GM23248 (cell line): ENCODE data around the gene SMIM35. TPM values are rescaled to one million over a fixed set of nuclear protein-coding genes. Genes with fewer than 3 reads are reported as not detected.

ENCODE experiments used
- DNase-seq: peaks from one replicate; pipeline ENCODE4 v3.0.0-alpha.2; 2015
- H2AFZ ChIP-seq: fragments of 200-600 bp; sonication (generic); 2 replicates; pipeline ENCODE4 v1.6.1; 2016; ENCODE audit warnings: antibody characterized with exemption
- H3F3A ChIP-seq: fragments of 200-600 bp; sonication (generic); 2 replicates; pipeline ENCODE4 v1.6.1; 2016; ENCODE audit warnings: mild to moderate bottlenecking, antibody characterized with exemption, mixed run types; ENCODE audit not compliant: insufficient read depth
- H3K27ac ChIP-seq: fragments of 200-600 bp; sonication (generic); 2 replicates; pipeline ENCODE4 v1.5.1; 2016; ENCODE audit warnings: mild to moderate bottlenecking
- H3K27me3 ChIP-seq: fragments of 200-600 bp; sonication (generic); replicated peaks from 2 replicates; pipeline ENCODE4 v1.6.1; 2016; ENCODE audit warnings: mild to moderate bottlenecking; ENCODE audit not compliant: insufficient read depth
- H3K36me3 ChIP-seq: fragments of 200-600 bp; sonication (generic); 2 replicates; pipeline ENCODE4 v1.6.1; 2016; ENCODE audit warnings: low read depth, mild to moderate bottlenecking
- H3K4me1 ChIP-seq: fragments of 200-600 bp; sonication (generic); 2 replicates; pipeline ENCODE4 v1.6.1; 2016; ENCODE audit warnings: mild to moderate bottlenecking; ENCODE audit not compliant: insufficient read depth
- H3K4me2 ChIP-seq: fragments of 200-600 bp; sonication (generic); one replicate; pipeline ENCODE4 v1.6.1; 2016; ENCODE audit warnings: mild to moderate bottlenecking; ENCODE audit not compliant: unreplicated experiment
- H3K4me3 ChIP-seq: fragments of 200-600 bp; sonication (generic); 2 replicates; pipeline ENCODE4 v1.5.1; 2016; ENCODE audit warnings: mild to moderate bottlenecking
- H3K79me2 ChIP-seq: fragments of 200-600 bp; sonication (generic); 2 replicates; pipeline ENCODE4 v1.6.1; 2016; ENCODE audit warnings: mild to moderate bottlenecking; ENCODE audit not compliant: insufficient read depth
- H3K9ac ChIP-seq: fragments of 200-600 bp; sonication (generic); 2 replicates; pipeline ENCODE4 v1.6.1; 2016; ENCODE audit warnings: mild to moderate bottlenecking
- H3K9me2 ChIP-seq: fragments of 200-600 bp; sonication (generic); 2 replicates; pipeline ENCODE4 v1.6.1; 2016; ENCODE audit warnings: mixed run types, mild to moderate bottlenecking, moderate library complexity; ENCODE audit not compliant: insufficient read depth
- H3K9me3 ChIP-seq: fragments of 200-600 bp; sonication (generic); one replicate; pipeline ENCODE4 v1.6.1; 2017; ENCODE audit warnings: low read depth
- H4K20me1 ChIP-seq: fragments of 200-600 bp; sonication (generic); 2 replicates; pipeline ENCODE4 v1.6.0; 2016; ENCODE audit not compliant: insufficient read depth
- EZH2 ChIP-seq: fragments of 200-600 bp; sonication (generic); IDR thresholded peaks from 2 replicates; pipeline ENCODE4 v1.6.1; 2018; ENCODE audit warnings: antibody characterized with exemption, mild to moderate bottlenecking; ENCODE audit not compliant: insufficient read depth, poor library complexity, severe bottlenecking
- EZH2phosphoT487 ChIP-seq: fragments of 200-600 bp; sonication (generic); IDR thresholded peaks from 2 replicates; pipeline ENCODE4 v1.6.1; 2018; ENCODE audit warnings: antibody characterized with exemption, moderate library complexity, mild to moderate bottlenecking, low read depth; ENCODE audit not compliant: insufficient read depth
- WGBS, 2 experiments: methylation state at CpG; one replicate each; pipeline ENCODE4 v1.1.6; 2015 to 2017; ENCODE audit warnings: low lambda C conversion rate in 2 of 2, low coverage in 1 of 2; ENCODE audit errors: missing lambda C conversion rate in 2 of 2; 5-methylcytosine and 5-hydroxymethylcytosine counted together
- in situ Hi-C: fragments of 300-500 bp; cut with MboI; formaldehyde crosslinking; loops from 2 replicates; pipeline ENCODE4 v1.15.0; 2020
- polyA plus RNA-seq: library from polyadenylated mRNA; unstranded; fragments of >200 nt; fragmentation: Nextera tagmentation; extraction: Ambion mirVana; gene quantifications from 2 replicates; pipeline ENCODE4 v1.2.1, GENCODE V29; 2016
- total RNA-seq: library from RNA; depleted of rRNA; stranded (reverse); fragments of >200 nt; shearing (Covaris generic); gene quantifications from 2 replicates; pipeline ENCODE4 v1.2.3, GENCODE V29; 2014

SMIM35 gene
- total and polyA plus RNA-seq, 2 experiments from 2014 or later: not detected

DNA sequence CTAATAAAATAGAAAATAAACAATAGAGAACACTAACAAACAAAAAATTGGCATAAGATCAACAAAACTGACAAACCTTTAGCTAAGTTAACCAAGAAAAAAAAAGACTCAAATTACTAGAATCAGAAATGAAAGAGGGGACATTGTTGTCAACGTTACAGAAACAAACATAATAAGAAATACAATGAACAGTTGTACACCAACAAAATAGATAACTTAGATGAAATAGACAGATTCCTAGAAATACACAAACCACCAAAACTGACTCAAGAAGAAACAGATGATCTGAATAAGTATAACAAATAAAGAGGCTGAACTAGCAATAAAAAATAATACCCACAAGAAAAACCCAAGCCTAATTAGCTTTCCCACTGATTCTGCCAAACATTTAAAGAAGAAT lies 44.6 kb downstream of the SMIM35 start:
- Histone ChIP-seq H3K79me2 (no peaks in the 10 kb centered on the region), H3K9me3 (no peaks in the 10 kb centered on the region), H3K4me3 (no peak overlapping the region), H3F3A (no peaks in the 10 kb centered on the region), H2AFZ (no peak overlapping the region), H3K27me3 (peaks cover 15% of the 10 kb centered on the region), H3K9me2 (no peaks in the 10 kb centered on the region), H3K4me1 (no peaks in the 10 kb centered on the region), H4K20me1 (no peaks in the 10 kb centered on the region), H3K4me2 (no peak overlapping the region), H3K9ac (no peak overlapping the region), H3K27ac (no peak overlapping the region), H3K36me3 (no peaks in the 10 kb centered on the region)
- 11 to 38% methylated on average over 1 of the region's 1 CpG for WGBS, 2 experiments
- in situ Hi-C loops: no loop called here
- DNase-seq: no peak
- no peak for TF ChIP-seq EZH2phosphoT487
- TF ChIP-seq EZH2: no peak

DNA sequence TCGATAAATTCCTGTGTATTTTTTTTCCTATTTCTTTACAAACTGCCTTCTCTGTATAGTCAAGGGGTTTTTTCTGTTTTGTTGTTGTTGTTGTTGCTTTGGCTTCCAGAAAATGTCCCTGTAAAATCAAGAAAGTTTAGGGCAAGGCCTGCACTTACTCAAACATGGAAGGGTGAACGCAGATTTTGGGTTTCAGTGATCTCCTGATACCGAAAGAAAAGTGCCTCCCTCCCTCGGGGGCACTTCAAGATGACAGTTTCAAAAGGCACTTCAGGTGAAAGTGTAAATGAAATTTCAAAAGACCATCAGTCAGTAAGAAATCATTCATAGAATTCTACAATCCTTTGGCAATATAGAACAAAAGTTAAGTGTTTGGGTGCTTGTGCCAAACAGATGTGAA lies 53.3 kb downstream of the SMIM35 start:
- H3K9me2 ChIP-seq: no peaks in the 10 kb centered on the region
- peaks cover 4% of the 10 kb centered on the region; the same call in 1 of the 2 replicates for H3K27me3 ChIP-seq
- H3K4me1 ChIP-seq: no peaks in the 10 kb centered on the region
- no peak overlapping the region for H3K4me3 ChIP-seq
- H3K79me2 ChIP-seq: no peaks in the 10 kb centered on the region
- no peak overlapping the region for H3K4me2 ChIP-seq
- H3K36me3 ChIP-seq: no peaks in the 10 kb centered on the region
- no peak overlapping the region for H3K9ac ChIP-seq
- no peak overlapping the region for H3K27ac ChIP-seq
- no peak overlapping the region for H2AFZ ChIP-seq
- 27 to 42% methylated on average over 4 of the region's 4 CpGs for WGBS, 2 experiments
- no peak for DNase-seq
- H4K20me1 ChIP-seq: no peaks in the 10 kb centered on the region
- TF ChIP-seq EZH2phosphoT487 (no peak), EZH2 (no peak)
- H3F3A ChIP-seq: no peaks in the 10 kb centered on the region
- in situ Hi-C loops: no loop called here
- H3K9me3 ChIP-seq: no peaks in the 10 kb centered on the region

DNA sequence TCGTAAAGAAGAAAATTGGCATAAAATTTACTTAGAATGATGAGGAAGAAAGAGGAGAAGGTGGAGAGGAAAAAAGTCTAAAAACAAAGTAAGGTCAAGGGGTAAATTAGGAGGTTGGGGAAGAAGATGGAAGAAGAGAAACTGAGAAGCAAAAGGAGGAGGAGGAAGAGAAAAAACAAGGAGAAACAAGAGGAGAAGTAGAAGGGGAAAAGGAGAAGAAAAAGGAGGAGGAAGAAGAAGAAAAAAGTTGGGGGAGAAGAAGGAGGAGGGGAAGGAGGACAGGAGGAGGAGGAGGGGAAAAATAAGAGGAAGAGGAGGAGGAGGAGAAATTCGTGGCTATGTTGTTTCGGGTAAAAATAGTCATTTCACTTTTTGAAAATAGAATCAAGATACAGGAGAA lies 58.1 kb downstream of the SMIM35 start:
- H3K4me3 ChIP-seq: no peak overlapping the region
- H3K27me3 ChIP-seq: 0 out of 2 replicates have a peak, but pooled peaks cover 4% of the 10 kb centered on the region
- H3K4me1 ChIP-seq: no peaks in the 10 kb centered on the region
- in situ Hi-C loops: no loop called here
- H3K4me2 ChIP-seq: no peak overlapping the region
- H3K27ac ChIP-seq: no peak overlapping the region
- no peaks in the 10 kb centered on the region for H3F3A ChIP-seq
- DNase-seq: no peak
- WGBS, 2 experiments: 30 to 42% methylated on average over 3 of the region's 3 CpGs
- no peaks in the 10 kb centered on the region for H3K36me3 ChIP-seq
- no peaks in the 10 kb centered on the region for H3K9me2 ChIP-seq
- no peaks in the 10 kb centered on the region for H3K79me2 ChIP-seq
- H3K9me3 ChIP-seq: no peaks in the 10 kb centered on the region
- no peak for TF ChIP-seq EZH2
- no peak for TF ChIP-seq EZH2phosphoT487
- no peak overlapping the region for H3K9ac ChIP-seq
- H2AFZ ChIP-seq: no peak overlapping the region
- H4K20me1 ChIP-seq: no peaks in the 10 kb centered on the region

DNA sequence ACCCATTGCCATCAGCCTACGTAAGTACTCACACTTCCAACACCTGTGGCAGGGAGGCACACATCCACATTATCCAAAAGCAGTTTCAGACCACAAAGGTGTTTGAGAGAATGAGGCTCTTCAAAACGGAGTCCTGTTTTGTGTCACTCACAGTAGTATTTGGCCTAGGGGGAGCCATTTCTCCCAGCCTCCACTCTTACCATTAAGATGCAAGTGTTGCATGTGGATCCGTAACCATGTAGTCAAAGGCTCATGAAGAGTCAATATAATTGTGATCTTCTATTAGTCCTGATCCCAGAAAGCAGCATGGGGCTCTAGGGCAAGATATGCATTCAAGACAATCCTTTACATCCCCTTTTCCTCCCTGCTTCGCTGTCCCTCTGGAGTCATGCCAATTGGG lies 59.1 kb downstream of the SMIM35 start:
- Histone ChIP-seq H3K36me3 (no peaks in the 10 kb centered on the region), H3K27me3 (0 out of 2 replicates have a peak, but pooled peaks cover 4% of the 10 kb centered on the region), H3K9me2 (no peaks in the 10 kb centered on the region), H2AFZ (no peak overlapping the region), H3K9me3 (no peaks in the 10 kb centered on the region), H3K79me2 (no peaks in the 10 kb centered on the region), H4K20me1 (no peaks in the 10 kb centered on the region), H3F3A (no peaks in the 10 kb centered on the region), H3K4me2 (no peak overlapping the region), H3K4me3 (no peak overlapping the region), H3K4me1 (no peaks in the 10 kb centered on the region), H3K27ac (no peak overlapping the region), H3K9ac (no peak overlapping the region)
- in situ Hi-C loops: no loop called here
- 42 to 46% methylated on average over 4 of the region's 4 CpGs for WGBS, 2 experiments
- DNase-seq: no peak
- TF ChIP-seq EZH2 (no peak), EZH2phosphoT487 (no peak)

DNA sequence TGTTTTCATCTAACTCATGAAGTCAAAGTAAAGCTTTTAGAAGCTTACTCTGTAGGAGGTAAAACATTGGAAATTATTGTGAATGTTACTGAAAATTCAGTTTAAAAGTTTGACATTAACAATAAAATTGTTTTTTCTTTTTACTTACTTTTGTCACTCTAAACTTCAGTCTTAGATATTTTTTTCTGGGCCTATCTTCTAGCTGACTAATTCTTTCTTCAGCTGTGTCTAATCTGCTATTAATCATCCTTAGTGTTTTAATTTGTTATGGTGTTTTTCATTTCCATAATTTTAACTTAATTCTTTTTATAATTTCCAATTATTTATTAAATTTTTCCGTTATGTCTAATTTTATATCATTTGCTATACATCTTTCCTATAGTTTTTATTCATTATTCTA lies 65.6 kb downstream of the SMIM35 start:
- no peak overlapping the region for H2AFZ ChIP-seq
- no peaks in the 10 kb centered on the region for H3F3A ChIP-seq
- no peak overlapping the region for H3K27ac ChIP-seq
- WGBS, 2 experiments: 6 to 12% methylated on average over 1 of the region's 1 CpG
- in situ Hi-C loops: no loop called here
- DNase-seq: no peak
- no peaks in the 10 kb centered on the region for H3K4me1 ChIP-seq
- TF ChIP-seq EZH2: no peak
- TF ChIP-seq EZH2phosphoT487: no peak
- no peak overlapping the region for H3K9ac ChIP-seq
- H3K4me2 ChIP-seq: no peak overlapping the region
- no peaks in the 10 kb centered on the region for H3K27me3 ChIP-seq
- H3K36me3 ChIP-seq: no peaks in the 10 kb centered on the region
- no peaks in the 10 kb centered on the region for H4K20me1 ChIP-seq
- H3K79me2 ChIP-seq: no peaks in the 10 kb centered on the region
- H3K9me2 ChIP-seq: no peaks in the 10 kb centered on the region
- no peaks in the 10 kb centered on the region for H3K9me3 ChIP-seq
- no peak overlapping the region for H3K4me3 ChIP-seq
